GM18868 (cell line): ENCODE data around the gene BASP1.
"Not testable (repeated sequence)": the region's sequence is repeated elsewhere in the genome, so short reads cannot be mapped to it uniquely, and the experiment has no call there.

Experiments
- ATAC-seq: cut with Tn5 transposase; IDR thresholded peaks from one replicate; pipeline ENCODE4 v1.9.1; 2021; ENCODE audit warnings: mild to moderate bottlenecking, moderate library complexity; ENCODE audit not compliant: unreplicated experiment

The BASP1 gene

DNA sequence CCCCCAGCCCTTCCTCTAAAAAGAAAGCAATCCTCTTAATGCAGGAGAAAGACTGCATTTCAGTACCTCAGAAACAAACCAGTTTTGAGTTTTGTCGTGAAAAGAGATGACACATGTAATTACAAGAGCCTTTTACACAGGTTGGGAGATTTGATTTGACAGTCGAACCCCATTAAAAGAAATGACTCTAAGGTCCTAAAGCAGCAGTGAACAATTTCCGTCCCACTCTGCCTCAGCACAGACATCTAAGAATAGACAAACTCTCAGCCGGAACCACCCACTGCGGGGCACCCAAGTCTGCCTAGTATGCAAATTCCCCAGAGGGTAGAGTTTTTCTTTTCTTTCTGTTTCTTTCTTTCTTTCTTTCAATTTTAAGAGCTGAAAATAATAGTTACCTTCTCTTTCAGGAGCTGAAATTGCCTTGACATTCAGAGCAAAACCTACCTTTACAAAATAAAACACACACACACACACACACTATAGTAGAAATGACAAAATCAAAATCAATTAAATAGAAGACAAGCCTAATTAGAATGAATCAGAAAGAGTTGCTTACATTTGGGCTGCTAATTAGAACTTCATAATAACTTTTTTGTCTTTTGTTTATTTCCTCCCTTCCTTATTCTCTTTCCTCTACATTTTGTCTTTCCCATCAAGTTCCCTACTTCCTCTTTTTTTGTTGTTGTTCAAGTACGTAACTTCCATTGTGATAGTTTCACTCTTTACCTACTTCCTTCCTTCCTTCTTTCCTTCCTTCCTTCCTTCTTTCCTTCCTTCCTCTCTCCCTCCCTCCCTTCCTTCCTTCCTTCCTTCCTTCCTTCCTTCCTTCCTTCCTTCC is 65.1 kb downstream of the BASP1 start:
- peak; percentile 95 for ATAC-seq

DNA sequence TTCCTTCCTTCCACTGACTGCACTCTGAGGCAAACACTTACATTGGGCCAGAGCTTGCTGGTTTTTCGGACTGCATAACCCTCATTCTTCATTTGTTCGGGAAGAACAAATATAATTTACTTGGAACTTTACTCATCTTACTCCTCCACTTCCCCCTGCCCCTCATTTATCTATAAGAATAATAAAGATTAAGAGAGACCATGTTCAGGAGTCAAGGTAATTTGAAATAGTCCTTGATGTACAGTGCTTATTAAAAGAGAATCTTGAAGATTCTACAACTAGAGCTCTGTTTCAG is 65.6 kb downstream of the BASP1 start:
- ATAC-seq, result no peak

DNA sequence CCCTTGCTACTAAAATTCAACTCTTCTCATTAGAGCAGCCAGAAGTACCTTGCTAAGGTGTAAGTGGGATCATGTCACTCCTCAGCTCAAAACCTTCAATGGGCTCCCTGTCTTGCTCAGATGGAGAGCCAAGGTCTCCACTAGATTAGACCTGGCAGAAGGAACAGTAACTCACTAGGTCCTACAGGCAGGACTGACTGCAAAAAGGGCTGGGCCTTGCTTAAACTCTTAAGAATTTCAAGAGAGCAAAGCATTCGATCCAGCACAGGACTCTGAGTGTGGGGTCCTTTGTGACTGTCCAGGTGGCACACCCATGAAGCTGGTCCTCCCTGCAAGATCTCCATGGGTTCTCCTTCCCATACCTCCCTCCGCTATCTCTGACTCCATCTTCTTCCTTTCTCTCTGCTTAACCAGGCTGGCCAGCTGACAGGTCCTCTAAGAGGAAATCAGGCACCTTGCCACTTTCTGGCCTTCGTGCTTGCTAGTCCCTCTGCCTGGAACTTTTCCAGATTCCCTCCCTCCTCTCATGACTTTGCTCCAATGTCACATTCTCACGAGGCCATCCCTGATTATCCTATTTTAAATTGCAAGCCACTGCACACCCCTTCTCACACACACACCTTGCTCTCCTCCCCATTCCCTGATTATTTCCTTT is 70.2 kb downstream of the BASP1 start:
- no peak for ATAC-seq

DNA sequence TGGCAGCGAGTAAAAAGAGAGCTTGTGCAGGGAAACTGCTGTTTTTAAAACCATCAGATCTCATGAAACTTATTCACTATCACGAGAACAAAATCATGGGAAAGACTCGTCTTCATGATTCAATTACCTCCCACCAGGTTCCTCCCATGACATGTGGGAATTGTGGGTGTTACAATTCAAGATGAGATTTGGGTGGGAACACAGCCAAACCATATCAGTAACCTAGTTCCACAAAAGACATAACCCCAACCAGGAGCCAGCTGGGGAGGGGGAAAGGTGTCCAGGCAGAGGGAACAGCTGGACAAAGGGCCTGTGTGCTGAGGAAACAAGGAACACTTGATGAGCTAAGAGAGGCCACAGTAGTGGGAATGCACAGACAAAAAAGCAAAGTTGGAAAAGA is 71.1 kb downstream of the BASP1 start:
- ATAC-seq, result no peak

DNA sequence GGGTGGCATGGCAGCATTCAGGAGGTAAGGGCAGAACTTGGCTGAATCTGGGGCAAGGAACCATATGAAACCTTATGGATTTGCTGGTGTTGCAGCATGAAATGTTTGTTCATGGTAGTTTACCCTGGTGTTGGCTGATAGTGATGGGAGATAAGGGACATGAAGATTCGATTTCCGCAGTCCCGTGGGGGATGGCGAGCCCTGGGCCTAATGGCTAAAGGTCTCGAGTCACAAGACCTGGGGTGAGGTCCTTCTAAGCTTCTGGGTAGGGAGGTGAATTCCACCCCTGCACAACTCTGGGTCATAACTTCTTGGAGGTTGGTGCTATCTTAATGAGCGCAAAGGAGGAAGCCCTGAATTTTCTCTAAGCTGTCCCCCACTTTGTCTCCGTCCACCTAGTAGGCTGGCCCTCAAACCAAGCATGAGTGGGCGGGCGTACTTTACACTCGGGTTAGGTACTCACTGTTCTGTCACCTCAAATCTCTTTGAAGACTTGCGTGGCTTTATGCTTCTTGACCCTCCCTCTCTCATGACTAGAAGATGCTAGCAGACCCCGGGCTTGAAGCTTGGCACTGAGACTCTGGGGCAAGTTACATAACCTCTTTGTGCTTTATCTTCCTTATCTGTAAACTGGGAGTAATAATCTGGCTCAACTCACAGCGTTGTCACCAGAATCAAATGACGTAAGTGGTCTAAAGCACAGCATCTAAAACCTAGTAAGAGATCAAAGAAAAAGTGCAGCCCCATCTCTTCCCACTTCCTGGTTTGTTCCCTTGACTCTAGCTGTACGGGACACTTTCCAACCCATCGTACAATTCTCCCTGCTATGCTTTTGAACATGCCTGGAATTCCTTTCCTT is 72.5 kb downstream of the BASP1 start:
- ATAC-seq, result no peak

DNA sequence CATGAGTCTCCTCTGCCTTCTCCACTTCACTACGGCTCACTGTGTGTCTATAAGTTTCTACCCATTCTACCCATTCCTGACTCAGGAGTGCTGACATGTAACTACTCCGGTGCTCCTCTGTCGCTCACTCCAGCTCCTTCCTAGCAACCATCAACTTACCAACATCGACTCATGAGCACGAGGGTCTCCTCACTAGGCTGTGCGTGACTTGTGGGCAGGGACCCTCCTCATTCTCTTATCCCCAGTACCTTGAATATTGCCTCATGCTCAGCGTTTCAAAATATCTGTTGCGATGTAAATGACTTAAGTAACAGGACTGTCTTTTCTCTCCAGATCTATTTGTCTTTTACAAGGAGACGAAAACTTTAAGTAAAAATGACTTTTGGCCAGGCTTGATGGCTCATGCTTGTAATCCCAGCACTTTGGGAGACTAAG is 73.1 kb downstream of the BASP1 start:
- no peak for ATAC-seq

DNA sequence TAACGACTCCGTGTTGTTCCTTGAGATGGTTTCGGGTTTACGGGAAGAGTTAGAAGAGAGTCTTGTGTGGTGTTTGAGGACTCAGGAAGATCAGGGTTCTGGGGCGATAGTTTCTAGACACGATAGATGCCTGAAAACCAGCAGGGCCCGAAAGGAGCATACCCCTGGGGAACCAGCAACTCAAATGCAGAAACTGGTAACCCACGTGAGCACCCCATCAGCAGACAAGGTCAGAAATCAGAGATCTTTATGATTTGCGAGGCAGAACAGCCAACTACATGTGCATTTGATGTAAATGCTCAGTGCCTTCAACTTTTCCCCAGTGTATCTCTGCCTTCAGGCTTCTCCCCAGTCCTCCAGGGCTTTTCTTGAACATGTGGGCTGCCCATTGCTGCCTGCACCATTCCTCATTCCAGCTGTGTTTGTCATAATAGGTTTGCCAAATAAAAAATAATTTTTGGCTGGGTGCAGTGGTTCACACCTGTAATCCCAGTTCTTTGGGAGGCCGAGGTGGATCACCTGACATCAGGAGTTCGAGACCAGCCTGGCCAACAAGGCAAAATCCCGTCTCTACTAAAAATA is 75.1 kb downstream of the BASP1 start:
- peak; percentile 57 for ATAC-seq

DNA sequence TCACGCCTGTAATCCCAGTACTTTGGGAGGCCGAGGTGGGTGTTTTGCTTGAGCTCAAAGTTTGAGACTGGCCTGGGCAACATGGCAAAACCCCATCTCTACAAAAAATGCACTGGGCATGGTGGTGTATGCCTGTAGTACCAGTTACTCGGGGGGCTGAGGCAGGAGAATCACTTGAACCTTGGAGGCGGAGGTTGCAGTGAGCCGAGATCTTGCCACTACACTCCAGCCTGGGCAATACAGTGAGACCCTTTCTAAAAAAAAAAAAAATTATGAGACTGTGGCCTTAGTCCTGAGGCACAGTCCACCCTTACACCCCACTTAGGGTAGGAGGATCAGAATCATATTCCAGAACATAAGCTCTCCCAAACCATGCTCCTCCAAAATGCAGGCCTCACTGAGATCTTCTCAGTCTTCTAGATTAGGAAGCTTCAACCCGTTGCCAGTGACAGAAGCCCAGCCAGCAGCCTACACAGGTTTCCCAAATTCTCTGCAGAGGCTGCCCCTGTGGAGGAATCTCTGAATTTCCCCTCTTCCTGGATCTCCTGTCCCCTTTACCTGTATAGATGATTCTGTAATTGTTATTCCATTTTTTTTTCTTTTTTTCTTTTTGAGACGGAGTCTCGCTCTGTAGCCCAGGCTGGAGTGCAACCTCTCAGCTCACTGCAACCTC is 77.3 kb downstream of the BASP1 start:
- ATAC-seq, result no peak

DNA sequence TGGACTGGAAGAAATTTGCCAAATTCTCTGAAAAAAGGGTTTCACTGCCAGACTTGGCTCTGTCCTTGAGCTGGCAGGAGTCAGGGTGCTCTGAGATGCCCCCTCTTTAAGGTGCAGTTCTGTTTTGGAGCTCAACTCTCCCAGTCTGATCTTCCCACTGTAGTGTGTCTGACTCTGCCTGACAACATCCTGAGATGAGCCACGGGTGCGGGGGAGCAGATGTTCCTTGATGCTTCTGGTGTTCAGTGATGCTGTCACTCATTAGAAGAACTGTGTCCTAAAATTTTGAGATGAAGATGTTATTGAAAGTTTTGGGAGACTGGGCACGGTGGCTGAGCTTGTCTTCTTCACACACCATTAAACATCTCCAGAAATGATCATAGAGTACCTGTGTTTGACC is 78.2 kb downstream of the BASP1 start:
- ATAC-seq, result no peak

DNA sequence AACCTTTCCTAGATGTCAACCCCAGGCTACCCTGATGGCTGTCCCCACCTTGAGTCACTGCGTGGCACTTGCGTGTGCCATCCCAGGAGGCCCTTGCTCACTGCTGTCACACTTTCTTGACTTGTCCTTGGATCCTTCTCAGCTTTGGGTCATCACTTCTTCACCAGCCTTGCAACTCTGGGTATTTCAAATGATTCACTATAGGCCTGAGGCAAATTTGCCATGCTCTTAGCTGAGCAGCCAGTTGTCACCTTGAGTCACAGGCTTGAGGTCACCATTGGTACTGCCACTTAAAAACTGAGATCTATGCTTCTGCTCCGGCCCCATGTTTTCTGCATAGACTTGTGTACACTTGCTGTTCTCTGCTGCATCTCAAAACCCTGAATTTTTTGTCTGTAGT is 84.7 kb downstream of the BASP1 start:
- ATAC-seq, result no peak

DNA sequence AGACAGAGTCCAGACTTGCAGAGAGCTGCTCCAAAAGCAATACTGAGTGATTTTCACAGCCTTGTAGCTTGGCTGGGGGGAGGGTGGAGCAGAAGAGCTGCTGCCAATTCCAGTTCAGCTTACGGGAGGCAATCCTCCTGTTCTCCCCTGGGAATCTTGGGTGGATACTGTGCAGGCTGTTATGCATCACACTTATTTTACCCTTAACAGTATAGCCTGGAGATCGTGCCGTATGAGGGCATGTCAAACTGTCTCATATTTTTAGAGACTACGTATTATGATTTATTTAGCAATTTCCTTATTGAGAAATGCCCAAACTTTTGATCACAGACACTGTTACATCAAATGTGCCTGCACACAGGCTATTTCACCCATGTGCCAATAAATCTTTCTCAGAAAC is 85.2 kb downstream of the BASP1 start:
- ATAC-seq, result no peak

DNA sequence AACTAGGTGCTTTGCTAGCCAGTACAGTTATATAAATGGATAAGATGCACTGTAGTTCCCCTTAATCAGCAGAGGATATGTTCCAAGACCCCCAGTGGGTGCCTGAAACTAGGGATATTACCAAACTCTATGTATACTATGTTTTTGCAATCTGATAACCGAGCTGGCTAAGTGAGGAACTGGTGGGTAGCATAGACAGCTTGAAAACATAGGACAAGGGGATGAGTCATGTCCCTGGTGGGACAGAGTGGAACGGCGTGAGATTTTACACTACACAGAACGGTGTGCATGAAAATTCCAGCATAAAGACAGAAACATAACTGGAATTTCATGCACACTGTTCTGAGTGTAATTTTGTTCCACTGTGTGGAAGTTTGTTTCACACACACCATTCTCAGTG is 86.9 kb downstream of the BASP1 start:
- ATAC-seq, result no peak

DNA sequence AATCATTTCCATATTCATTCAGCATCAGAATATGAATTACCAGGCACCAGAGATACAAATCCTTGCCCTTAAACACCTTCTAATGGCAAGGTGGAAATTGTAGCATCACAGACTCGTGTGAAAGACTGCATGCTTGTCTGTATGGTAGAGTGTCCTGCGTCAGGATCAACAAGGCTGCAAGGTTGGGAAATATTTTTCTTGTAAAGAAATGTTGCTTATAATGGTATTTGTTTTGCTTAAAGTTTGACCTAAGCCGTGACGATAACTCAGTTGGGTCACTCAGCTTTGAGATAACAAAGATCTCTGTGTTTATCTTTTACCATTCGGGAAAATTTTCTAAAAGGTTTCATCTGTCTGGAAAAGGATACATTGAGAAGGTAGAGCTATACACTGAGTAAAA is 87.6 kb downstream of the BASP1 start:
- ATAC-seq, result no peak

DNA sequence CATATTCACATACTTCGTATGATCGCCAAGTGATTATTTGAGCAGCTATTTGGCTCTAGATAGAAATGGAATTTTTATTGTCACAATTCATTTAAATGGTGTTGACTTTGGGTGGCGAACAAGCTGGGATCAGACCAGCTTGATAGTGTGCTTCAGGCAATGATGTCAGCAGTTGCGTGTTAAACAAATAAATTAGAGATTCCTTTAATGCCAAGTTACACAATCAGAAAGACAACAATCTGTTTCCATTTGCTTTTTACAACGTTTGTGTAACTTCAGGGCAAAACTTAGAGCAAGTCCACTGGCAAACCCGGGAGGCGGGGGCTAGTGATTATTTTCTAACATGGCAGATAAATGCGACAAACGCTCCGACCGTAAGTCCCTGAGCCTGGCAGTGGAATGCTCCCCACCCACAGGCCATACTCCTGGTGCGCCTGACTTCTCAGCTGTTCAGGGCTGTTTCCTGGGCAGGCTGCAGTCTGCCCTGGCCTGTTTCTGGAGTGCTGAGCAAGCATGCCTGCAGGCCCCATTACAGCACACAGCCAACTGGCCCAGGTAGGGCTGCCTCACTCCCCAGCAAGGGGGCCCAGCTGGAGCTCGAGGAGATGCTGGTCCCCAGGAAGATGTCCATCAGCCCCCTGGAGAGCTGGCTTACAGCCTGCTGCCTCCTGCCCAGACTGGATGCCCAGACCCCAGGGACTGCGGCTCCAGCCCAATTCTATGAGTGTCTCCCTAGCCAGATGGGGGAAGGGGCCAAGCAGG is 88.7 kb downstream of the BASP1 start:
- ATAC-seq, result no peak

DNA sequence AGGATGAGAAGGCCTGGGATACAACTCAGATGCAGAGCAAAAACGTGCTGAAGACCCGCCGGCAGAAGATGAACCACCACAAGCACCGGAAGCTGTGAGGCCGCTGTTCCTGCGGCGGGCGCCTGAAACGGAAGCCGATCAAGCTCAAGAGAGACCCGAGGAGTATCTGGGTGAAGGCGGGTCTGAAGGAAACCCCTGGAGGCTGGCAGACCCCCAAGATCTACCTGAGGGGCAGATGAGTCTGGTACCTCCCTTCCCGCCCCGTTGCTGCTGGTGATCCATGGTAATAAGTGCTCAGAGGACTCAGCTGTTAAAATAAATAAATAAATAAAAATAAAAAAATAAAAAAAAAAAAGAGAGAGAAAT is 89.3 kb downstream of the BASP1 start:
- ATAC-seq, result no peak

DNA sequence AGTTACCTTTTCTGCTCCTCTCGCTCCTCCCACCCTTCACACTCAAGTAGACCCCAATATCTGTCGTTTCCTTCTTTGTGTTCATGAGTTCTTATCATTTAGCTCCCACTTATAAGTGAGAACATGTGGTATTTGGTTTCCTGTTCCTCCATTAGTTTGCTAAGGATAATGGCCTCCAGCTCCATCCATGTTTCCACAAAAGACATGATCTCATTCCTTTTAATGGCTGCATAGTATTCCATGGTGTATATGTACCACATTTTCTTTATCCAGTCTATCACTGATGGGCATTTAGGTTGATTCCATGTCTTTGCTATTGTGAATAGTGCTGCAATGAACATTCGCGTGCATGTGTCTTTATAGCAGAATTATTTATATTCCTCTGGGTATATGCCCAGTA is 90.0 kb downstream of the BASP1 start:
- ATAC-seq, result not testable (repeated sequence)

DNA sequence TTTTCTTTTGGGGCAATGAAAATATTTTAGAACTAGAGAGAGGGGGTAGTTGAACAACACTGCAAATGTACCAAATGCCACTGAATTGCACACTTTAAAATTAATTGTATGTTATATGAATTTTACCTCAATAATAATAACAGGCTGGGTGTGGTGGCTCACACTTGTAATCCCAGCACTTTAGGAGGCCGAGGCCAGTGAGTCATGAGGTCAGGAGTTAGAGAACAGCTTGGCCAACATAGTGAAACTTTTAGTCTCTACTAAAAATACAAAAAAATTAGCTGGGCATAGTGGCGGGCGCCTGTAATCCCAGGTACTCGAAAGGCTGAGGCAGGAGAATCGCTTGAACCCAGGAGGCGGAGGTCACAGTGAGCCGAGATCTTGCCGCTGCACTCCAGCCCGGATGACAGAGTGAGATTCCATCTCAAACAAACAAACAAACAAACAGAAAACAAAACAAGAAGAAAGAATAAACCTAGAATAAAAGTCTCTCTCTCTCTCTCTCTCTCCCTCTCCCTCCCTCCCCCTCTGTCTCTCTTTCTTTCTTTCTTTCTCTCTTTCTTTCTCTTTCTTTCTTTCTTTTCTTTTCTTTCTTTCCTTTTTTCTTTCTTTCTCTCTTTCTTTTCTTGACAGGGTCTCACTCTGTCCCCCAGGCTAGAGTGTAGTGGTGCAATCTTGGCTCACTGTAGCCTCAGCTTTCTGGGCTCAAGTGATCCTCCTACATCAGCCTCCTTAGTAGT is 91.1 kb downstream of the BASP1 start:
- no peak for ATAC-seq

DNA sequence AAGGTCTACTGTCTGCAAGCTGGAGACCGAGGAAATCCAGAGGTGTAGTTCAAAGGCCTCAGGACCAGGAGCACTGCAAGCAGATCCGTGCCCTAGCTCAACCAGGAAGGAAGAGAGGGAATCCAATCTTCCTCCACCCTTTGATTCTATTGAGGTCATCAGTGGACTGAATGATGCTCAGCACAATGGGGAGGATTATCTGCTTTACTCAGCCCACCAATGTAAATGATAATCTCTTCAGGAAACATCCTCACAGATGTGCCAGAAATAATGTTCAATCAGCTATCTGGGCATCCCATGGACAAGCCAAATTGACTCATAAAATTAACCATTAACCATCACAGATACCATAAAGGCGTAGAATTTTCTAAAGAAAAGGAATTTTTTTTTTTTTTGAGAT is 92.0 kb downstream of the BASP1 start:
- ATAC-seq, result no peak

DNA sequence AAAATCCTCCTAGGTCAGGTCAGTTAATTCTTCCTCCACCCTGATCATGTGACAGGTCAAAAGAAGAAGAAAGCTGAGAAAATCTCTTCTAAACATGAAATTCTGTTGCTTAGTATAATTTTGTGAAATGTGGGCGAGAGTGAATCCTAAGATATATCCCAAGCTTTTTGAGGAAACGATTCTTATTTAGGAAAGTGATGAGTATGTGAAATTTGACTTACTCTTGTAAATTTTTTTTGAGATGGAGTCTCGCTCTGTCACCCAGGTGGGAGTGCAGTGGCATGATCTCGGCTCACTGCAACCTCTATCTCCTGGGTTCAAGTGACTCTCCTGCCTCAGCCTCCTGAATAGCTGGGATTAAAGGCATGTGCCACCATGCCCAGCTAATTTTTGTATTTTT is 93.1 kb downstream of the BASP1 start:
- not testable (repeated sequence) for ATAC-seq

DNA sequence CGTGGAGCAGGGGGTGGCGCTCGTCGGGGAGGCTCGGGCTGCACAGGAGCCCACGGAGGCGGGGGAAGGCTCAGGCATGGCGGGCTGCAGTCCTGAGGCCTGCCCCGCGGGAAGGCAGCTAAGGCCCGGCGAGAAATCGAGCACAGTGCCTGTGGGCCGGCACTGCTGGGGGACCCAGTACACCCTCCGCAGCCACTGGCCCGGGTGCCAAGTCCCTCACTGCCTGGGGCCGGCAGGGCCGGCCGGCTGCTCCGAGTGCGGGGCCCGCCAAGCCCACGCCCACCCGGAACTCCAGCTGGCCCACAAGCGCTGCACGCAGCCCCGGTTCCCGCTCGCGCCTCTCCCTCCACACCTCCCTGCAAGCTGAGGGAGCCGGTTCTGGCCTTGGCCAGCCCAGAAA is 94.4 kb downstream of the BASP1 start:
- ATAC-seq, result not testable (repeated sequence)
